NCI-H2196 (cell line): ENCODE results near the gene CD274.
"Not testable (repeated sequence)": the region's sequence is repeated elsewhere in the genome, so short reads cannot be mapped to it uniquely, and the experiment has no call there.

Experiments used
- DNase-seq: peaks from one replicate; lab custom pipeline; 2025; ENCODE audit not compliant: unreplicated experiment; lab: John Stamatoyannopoulos, UW

CD274 gene

DNA sequence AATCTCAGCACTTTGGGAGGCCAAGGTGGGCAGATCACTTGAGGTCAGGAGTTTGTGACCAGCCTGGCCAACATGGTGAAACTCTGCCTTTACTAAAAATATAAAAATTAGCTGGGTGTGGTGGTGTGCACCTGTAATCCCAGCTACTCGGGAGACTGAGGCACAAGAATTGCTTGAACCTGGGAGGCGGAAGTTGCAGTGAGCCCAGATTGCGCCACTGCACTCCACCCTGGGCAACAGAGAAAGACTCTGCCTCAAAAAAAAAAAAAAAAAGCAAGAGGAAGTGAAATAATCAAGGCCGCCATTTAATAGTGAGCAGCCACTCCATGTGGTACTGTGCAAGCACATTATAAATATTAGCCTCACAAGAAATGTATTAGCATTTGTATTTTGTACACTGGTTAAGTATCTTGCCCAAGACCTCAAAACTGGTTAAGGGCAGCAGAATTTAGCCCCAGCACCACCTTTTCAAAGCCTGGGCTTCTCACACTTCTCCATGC lies 14.5 kb downstream of the CD274 start:
- DNase-seq = not testable (repeated sequence)

DNA sequence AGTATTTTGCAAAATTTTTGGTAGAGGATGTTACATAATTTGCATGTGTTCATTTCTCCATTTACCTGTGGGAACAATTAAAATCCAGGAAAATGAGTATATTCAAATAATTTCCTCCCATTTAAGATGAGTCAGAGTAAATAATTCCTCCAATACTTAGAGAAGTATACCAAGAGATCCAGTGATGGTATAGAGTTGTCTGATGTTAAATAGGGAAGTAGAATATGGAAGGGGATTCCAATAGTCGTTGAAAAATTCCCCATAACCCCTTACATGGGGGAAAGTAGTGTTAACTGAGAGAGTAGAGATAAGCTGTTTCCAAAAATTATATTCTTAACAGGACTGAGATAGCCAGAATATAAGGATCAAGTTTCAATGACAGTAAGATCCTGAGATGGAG lies 15.7 kb downstream of the CD274 start:
- no peak for DNase-seq

DNA sequence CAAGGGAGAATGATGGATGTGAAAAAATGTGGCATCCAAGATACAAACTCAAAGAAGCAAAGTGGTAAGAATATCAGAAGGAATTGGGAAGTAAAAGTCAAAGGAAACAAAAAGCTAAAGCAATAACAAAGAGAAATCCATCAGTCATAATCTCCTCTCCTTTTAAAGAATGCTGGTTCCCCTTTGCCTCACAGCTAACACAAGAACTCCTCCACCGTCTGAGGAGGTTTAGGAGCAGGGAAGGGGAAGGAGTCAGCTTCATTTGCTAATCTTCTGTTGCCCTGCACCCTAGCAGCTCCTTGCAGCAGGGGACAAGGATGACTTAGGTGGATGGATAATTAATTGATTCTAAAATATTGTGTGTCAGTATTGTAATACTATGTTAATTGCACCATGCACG lies 16.4 kb downstream of the CD274 start:
- DNase-seq = no peak

DNA sequence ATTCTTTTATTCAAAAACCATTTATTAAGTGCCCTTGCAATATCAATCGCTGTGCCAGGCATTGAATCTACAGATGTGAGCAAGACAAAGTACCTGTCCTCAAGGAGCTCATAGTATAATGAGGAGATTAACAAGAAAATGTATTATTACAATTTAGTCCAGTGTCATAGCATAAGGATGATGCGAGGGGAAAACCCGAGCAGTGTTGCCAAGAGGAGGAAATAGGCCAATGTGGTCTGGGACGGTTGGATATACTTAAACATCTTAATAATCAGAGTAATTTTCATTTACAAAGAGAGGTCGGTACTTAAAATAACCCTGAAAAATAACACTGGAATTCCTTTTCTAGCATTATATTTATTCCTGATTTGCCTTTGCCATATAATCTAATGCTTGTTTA lies 18.5 kb downstream of the CD274 start:
- no peak for DNase-seq

DNA sequence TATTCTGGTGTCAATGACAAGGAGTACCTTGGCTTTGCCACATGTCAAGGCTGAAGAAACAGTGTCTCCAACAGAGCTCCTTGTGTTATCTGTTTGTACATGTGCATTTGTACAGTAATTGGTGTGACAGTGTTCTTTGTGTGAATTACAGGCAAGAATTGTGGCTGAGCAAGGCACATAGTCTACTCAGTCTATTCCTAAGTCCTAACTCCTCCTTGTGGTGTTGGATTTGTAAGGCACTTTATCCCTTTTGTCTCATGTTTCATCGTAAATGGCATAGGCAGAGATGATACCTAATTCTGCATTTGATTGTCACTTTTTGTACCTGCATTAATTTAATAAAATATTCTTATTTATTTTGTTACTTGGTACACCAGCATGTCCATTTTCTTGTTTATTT lies 19.8 kb downstream of the CD274 start:
- DNase-seq = no peak

DNA sequence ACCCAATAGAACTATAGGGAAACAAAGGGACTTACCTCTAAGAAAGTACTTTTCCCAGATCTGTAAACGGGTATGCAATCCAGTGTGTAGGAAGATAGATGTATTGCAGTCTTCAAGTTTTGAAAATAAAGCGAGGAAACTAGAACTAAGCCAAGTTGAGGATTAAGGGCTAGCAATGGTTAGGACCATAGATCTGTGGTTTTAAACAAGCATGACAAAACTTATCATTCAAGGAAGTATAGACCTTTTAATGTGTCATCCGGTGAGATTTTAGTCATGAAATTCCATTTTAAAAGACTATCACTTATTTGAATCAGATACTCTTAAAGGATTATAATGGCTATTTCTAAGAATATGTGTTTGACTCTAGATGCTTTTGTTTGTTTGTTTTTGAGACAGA lies 20.5 kb downstream of the CD274 start:
- DNase-seq = no peak

DNA sequence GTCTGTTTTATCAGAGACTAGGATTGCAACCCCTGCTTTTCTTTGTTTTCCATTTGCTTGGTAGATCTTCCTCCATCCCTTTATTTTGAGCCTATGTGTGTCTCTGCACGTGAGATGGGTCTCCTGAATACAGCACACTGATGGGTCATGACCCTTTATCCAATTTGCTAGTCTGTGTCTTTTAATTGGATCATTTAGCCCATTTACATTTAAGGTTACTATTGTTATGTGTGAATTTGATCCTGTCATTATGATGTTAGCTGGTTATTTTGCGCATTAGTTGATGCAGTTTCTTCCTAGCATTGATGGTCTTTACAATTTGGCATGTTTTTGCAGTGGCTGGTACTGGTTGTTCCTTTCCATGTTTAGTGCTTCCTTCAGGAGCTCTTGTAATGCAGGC lies 25.3 kb downstream of the CD274 start:
- DNase-seq = not testable (repeated sequence)

DNA sequence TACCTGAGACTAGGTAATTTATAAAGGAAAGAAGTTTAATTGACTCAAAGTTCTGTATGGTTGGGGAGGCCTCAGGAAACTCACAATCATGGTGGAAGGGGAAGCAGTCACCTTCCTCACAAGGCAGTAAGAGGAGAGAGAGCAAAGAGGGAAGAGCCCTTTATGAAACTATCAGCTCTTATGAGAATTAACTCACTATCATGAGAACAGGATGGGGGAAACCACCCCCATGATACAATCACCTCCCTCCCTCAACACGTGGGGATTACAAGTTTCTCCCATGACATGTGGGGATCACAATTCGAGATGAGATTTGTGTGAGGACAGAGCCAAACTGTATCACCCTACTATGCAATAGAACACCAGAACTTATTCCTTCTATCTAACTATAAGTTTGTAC lies 27.9 kb downstream of the CD274 start:
- no peak for DNase-seq

DNA sequence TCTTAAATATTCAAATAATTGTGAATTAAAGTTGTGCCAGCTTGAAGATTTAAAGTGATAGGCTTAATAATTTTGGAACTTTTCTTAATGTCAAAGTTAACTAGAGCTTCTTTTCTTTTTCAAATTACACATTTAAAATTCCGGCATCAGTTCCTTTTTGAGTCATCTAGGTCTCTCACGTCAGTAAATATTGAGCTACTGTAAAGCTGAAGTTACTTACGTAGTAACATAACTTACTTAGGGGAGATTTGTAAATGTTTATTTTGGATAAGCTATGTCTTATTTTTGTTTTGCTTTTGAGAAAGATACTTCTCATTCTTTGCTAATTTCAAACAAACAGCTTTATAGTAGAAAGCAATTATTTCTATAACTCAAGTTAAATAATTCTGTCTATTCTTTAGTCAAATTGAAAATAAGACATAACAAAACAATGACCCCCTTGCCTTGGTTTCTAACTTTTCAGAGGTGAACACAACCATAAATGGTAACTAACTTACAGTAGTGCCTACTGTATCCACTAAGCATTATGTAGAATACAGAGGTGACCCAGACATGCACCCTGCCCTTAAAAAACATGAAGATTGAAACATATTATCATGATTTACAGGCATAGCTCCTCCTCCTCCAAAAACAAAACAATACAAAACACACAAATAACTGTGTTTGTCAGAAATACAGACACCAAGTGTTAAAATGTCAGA lies 29.8 kb downstream of the CD274 start:
- DNase-seq = no peak

DNA sequence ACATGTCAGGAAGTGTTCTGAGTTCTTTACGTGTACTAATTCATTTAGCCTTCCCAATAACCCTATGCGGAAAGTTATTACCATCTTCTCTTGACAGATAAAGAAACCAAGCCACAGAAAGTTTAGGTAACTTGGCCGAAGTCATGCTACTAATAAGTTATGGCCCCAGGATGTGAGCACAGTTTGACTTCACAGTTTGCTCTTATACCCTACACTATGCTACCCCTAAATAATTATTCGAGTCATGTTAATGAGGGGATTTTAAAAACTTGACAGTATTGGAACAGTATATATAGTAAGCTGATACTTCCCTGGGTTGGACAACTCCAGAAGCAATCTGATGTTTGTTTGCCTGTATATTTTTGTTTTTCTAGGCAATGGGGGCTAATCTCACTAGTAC lies 30.6 kb downstream of the CD274 start:
- DNase-seq = no peak

DNA sequence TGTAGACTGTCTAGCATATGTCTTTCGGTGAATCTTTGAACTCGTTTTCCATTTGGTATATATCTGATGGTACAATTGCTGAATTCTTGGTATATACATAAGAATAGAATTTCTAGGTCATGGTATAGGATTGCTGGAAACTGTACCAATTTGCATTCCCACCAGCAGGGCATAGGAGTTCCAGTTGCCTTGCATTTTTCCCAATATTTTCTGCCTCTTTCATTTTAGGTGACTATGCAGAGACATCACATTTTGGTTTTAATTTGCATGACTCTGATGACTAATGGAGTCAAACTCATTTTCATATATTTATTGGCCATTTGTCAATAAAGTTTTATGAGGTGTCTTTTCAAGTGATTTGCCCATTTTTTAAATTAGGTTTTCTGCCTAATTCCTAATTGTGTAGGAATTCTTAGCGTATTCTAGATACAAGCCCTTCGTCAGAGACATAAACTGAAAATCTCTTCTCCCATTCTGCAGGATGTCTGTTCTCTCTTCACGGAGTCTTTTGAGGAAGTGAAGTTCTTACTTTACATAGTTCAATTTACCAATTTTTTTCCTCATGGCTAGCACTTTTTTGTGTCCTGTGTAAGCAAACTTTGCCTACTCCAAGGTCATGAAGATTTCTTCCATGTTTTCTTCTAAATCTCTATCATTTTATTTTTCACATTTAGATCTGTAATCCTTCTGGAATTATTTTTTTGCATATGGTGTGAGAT lies 31.1 kb downstream of the CD274 start:
- DNase-seq = no peak

DNA sequence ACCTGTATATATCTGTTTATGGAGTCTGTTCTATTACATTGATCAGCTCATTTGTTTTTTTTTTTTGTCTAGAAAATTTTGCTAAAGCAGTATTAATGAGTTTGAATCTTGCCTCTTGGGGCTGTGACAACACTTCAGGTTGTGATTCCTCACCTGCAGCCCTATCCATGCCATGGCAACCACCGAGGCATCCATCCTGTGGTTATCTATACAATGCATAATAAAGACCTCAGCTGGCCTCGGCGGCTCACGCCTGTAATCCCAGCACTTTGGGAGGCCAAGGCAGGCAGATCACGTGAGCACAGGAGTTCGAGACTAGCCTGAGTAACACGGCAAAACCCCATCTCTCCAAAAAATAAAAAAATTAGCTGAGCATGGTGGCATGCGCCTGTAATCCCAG lies 31.9 kb downstream of the CD274 start:
- DNase-seq = no peak

DNA sequence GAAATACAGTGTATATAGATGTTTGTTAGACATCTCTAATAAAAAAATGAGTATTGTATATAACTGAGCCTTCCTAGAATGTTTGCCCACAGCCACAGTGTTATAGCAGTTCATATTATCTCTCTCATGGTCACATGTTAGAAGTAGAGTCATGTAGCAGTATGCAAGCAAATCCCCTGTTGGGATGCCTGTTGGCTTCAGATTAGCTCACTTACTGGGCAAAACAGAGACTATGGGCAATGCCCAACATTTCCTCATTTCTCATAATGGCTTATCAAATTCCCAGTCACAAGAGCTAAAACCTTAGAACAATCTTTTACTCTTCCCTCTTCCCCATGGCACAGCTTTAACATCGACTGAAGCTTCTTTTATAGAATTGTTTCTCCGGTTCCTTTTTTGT lies 33.0 kb downstream of the CD274 start:
- DNase-seq = no peak

DNA sequence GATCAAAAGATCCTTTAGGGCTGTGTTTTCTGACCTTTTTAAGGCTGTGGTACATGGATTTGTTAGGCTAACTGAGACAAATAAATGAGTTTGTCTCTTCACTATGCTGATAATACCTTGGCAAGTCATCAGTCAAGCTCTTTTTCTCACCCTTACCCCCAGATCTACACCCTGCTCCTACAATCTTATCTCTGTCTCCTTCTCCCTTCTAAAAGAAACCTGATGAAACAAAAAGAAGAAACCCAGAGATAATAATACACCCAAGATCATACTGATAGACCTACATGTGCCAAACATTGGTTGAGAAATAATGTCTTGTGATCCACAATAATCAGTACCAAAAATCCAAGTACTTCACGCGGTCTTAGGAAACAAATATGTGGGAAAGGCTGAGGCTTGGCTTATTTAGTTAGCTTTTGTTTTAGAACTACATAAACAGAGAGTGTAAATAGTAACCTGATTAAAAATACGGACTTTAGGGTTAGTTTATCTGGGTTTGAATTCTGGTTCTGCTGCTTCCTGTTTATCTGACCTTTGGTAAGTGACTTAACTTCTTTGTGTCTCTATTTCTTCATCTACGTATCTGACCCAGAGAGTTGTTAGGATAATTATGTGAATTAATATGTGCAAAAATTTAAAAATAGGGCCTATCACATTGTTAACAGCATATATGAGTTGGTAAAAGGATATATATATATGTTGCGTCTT lies 35.2 kb downstream of the CD274 start:
- DNase-seq = no peak

DNA sequence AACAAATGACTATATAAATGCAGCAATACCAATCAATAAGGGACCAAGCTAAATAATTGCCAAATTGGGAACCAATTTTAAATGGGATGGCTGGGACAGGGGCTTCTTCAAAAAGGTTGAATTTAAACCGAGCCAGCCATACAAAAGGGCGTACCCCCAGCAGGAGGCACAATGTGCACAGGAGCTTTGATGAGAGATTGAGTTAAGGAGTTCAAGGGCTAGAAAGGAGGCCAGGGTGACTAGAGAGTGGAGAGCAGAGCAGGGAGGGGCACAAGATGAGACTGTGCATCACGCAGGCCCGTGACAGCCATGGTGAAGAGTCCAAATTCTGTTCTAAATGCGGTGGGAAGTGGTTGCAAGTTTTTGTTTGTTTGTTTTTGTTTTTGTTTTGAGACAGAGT lies 36.6 kb downstream of the CD274 start:
- no peak for DNase-seq

DNA sequence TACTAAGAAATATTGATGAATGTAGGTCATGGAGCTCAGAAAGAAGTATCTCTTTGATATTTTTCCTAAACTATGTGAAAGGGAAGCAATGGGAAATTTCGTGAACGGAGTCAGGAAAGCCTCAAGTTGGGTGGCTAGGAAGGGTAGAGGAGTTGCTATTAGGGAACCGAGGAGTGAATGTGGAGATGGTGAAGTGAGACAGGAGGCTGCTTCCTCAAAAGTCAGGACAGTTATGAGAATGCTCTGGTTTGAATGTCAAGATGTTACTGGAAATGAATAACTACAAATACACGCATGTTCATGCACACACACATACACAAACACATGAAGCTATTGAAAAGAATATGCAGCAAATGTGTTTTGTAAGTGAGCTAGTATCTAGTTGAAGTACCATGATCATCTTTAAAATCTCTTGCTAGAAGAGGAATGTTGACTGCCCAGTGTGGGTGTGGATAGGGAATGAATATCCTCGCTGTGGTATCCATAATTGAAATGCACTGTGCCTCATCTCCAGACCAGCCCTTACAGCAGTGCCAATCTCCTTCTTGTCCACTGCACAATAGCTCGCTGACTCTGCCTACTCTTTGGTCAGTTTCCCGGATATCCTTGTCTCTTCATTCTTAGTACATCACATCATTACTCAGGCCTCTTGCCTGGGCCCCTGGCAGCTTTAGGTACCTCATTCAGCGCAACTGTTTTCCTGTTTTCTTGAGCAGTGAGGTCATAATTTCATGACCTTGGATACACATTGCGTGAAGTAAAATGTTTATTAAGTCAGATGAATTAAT lies 38.1 kb downstream of the CD274 start:
- DNase-seq = no peak

DNA sequence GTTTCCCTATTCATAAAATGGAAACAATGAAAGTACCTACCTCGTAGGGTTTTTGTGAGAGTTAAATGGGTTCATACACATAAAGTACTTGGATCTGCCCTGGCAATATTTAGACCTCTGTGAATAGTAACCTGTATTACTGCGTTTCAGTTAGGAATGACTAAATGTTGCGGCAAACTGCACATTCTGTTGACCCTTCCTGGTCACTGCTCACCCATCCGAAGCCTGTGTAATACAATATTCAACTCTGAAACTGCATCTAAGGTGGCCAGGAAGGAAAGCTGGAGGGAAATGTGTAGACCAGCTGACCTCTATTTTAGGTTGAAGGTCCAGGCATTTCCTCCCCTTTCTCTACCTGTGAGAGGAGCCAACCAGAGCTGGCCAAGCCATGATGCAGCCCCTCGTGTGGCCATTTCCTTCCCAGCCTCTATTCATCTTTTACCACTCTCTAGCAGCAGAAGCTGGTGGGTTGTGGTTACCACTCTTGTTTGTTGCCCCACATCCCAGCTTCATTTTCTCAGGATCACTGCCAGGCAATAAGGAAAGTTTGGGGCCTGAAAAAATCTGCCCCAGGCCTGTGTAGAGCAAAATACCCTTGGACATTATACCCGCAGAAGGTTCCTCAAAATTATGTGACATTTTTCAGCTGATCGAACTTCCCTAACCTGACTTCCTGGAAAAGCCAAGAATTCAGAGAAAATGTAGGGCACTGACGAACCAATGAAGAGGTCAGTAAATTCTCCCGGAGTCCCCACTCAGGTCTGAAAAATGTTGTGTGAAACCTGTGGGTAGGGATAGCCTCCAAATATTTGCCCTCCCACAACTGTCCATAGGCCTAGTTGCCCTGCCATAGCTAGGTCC lies 39.5 kb downstream of the CD274 start:
- no peak for DNase-seq

DNA sequence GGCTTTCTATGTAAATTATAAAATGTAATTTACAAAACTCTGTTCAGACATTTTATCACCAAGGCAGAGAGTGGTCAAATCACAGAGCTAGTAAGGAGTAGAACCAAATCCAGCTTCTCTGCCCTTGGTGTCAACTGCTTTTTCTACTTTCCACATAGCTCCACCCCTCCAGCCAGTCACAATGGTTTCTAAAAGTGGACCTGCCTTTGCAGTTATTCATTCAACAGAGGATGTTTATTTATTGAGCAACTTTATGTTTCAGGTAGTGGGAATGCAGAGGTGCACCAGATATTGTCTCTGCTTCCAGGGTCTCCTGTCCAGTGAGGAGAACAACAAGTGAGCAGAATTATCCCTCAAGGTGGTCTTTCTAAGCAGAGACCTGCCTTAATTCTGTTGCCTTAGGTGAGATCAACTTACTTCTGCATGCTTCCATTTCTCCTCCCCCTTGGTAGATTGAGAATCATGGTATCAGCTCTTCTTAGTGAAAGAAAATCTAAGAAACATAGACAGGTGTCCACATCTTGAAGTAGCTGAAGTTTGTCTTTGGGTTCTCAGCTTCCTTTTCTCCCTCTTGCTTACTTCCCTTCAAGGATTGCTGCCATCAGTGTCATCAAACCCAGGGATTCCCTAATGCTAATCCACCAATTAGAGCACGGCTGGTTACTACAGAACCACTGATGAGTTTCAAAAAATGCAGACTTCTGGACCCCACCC lies 42.8 kb downstream of the CD274 start:
- no peak for DNase-seq

DNA sequence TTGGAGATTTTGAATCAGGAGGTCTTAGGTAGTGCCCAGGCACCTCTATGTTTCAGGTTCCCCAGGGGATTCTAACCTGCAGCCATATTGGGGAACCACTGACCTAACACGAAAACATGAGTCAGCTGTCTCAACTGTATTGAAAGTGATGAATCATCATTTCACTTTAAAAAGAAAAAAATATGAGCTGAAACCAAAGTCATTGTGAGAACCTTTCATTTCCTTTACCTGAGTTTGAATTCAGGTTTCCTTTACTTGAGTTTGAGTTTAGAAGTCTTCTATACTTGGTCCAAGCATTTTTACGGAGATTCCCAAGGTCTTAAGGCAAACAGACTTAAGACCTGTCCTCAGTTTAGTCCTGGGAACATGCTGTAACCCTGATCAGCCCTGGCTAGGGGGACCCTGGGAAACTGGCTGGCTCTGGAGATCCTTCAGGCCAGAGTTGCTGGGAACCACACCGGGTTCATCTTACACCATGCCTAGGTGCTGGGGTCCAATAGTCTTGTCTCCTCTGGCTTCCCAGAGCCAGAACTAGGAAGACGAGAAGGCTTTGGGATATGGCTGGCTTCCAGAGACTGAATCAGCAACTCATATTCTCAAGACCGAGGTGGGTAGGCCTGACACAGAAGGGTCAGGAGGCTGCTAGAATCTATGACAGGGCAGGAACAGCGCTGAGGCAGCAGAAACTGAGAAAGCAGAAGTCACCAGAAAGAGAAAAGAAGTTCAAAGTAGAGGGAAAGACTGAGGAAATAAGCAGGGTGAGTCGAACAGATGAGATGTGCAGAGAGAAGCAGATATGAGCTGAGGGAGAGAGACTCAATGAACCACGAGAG lies 43.6 kb downstream of the CD274 start:
- no peak for DNase-seq
